UCSD-AML1 (cell line): ENCODE data around the gene SPOP.
"Not testable (repeated sequence)": the region's sequence is repeated elsewhere in the genome, so short reads cannot be mapped to it uniquely, and the experiment has no call there.

Experiments
- DNase-seq: peaks from one replicate; lab custom pipeline; 2025; ENCODE audit not compliant: unreplicated experiment; lab: John Stamatoyannopoulos, UW

Gene SPOP

DNA sequence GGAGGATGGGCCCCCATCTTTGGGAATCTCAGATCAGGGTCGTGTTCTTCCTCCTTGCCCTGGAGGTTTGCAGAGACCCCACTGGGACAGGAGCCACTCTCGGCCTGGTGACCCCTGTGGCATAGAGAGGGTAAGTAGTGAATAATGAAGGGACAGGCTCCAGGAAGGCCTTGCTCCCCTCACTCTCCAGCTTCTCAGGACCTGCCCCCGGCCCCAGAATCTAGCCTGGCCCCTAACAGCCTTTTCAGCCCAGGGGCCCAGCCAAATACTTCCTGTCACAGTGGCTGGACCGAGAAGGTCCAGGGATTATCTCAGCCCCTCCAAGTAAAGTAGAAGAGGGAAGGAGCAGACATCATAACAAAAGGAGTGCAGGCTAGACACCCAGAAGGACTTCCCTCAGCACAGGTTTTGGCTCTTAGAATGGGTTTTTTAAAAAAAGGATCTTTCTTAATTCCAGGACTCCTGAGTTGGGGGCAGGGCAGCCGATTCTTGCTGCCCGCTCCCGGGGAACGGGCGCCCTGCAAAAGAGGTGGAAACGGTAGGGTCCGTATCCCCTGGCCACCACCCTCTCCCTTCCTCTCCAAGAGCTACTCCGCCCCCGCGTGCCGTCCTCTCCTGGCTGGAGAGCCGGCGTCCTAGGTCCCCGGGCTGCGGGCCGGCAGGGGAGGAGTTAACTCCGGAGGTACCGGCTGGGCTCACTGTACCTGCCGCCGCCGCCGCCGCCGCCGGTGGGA, 102.8 kb downstream of the SPOP start:
- no peak for DNase-seq

GRCh38 chr17:49574323-49574781, 103.5 kb downstream of the SPOP start:
- DNase-seq: no peak

- no peak for DNase-seq
Observed at GRCh38 chr17:49573510-49574322, 104.2 kb downstream of the SPOP start.

- no peak for DNase-seq
Observed at GRCh38 chr17:49572806-49573420, 105.0 kb downstream of the SPOP start.

DNA sequence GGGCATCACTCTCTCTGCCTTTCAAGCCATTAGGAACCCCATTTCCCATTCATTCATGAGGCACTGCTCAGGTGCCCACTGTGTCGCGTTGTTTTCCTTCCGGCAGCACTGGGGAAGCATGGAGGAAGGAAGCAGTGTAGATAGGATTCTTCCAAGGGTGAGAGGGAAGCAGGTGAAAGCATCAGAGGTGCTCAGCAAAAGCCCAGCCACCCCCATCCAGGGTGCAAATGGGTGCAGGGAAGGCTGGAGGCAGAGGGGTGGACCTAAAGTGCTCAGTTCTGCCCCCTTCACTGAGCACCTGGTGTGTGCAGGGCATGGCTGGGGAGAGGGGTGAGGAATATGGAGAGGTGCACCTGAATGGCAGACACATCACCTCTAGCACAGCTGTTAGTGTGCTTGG, 105.7 kb downstream of the SPOP start:
- DNase-seq: no peak

- DNase-seq: no peak
Observed at GRCh38 chr17:49571764-49572163, 106.1 kb downstream of the SPOP start.

DNA sequence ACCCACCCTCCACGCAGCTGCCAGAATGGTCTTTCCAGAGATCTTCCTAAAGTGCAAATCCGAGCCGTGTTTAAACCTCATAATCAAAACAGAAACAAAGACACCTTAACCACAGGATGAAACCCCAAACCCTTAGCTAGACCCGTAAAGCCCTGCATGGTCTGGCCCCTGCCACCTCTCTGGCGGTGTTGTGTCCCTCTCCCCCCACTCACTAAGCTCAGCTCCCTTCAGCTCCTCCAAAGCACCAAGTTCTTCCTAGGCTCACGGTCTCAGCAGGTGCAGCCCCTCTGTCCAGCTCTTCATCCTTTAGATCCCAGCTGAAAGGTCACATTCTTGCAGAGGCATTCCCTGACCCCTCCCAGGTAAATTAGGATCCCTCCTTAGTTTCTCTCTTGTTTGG, 106.6 kb downstream of the SPOP start:
- no peak for DNase-seq

GRCh38 chr17:49570540-49571242, 107.2 kb downstream of the SPOP start:
- DNase-seq: no peak

DNA sequence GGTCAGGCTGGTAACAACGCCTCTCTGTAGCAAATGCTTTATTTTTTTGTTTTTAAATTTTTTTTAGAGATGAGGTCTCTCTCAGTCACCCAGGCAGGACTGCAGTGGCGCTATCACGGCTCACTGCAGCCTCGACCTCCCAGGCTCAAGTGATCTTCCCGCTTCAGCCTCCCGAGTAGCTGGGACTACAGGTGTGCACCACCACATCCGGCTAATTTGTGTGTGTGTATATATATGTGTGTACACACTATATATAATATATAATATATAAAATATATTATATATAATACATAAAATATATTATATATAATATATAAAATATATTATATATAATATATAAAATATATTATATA, 109.2 kb downstream of the SPOP start:
- DNase-seq: not testable (repeated sequence)

DNA sequence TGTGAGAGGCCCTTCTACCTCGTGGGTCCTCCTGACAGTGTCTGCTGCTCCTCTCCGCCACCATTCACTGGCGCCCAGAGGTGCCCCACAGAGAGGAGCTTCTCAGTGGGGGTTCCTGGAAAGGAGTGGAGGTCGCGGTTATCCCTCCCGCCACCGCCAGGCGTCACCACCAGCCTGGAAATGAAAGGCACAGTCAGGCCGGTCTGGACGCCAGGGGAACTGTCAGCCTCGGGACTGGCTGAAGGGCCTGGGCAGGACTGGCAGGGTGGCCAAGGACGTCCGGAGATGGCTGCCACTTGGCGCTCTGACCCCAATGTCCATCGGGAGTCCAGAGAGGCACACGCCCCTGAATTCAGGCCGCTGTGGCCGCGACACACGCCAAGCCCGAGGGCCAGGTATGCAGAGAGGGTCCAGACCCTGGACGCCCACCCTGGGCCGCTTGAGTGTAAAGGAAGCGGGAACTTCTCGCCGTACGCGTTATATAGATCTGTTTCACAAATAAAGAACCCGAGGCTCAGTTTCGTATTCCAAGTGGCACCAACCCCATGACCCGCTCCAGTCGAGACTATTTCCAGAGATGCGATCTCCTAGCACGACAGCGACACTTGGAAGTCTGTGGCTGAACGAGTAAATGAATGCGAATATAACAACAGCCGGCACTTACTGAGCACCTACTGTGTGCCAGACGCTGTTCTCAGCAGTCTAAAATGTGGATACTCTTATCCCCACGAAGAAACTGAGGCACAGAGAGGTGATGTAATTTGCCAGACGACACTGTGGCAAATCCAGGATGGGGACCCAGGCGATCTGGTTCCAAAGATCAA, 109.8 kb downstream of the SPOP start:
- peak; percentile 83 for DNase-seq

DNA sequence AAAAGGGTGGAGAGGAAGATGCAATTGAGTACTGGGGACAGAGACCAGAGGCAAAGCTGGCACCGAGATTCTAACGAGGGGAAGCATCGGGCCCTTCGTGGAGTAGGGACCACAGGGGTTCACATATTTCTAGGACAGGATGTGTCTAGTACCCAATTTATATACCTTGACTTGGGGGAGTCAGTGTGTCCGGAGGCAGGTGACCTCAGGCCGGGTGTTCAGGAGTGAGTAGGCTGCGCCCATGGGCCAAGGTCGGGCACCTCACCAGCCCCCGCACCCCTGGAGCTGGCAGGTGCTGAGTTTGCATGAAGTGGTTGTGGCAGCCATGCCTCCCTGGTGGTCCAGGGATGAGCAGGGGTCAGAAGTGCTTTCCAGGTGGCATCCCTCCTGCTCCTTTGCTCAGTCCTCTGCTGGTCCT, 110.8 kb downstream of the SPOP start:
- no peak for DNase-seq

DNA sequence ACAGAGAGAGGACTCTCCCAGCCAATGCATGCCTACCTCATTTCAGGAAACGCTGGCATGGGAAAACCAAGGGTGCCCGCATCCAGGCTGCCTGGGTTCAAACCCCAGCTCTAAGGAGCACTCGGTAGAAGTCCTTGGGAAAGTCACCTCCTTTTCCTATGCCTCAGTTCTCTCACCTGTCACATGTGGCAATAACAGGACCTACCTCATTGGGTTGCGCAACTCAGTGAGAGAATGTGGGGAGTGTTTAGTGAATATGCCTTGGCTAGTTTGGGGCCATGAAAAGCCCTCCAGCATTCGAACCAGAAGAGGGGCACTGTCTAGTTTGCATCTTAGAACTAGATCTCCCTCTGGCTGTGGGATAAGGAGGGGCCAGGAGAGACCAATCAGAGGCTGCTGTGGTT, 111.2 kb downstream of the SPOP start:
- DNase-seq: no peak

- DNase-seq: no peak
Observed at GRCh38 chr17:49565948-49566491, 111.9 kb downstream of the SPOP start.

- DNase-seq: no peak
Observed at GRCh38 chr17:49564638-49565037, 113.3 kb downstream of the SPOP start.

GRCh38 chr17:49557312-49558024, 120.4 kb downstream of the SPOP start:
- peak; percentile 33 for DNase-seq

DNA sequence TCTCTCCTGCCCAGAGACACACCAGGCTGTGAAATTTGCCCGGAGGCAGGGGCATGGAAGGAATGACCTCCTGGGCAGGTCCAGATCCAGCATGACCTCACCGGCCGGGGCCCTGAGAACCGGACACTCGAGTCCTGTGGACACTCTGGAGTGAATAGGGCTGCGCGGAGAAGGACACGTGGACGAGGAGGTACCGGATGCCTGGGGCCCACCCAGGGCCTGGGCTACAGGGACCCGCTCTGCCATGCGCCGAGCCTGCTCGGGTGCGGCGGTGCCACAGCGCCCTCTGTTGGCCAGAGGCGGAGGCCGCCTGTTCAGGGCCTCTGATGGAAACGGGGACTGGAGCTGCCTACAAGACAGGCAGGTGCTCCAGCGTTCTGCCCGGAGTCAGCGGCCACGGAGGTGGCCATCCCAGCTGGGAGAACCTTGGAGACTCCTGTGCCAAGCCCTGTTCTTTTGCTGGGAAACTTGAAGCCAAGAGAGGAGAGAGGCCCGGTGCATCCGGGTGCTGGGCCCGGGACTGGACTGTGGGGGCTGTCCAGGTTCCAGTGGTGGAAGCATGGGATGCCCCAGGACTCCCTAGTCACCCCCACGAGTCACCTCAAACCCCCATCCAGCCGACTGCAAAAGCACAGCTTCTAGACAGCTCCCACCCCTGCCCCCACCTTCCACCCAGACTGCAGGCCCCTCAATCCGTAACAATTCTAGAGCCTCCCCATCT, 121.5 kb downstream of the SPOP start:
- peak; percentile 81 for DNase-seq

GRCh38 chr17:49555495-49556222, 122.2 kb downstream of the SPOP start:
- DNase-seq: no peak
